Measurements from ENCODE around the gene XPR1. TPM values are rescaled to one million over a fixed set of nuclear protein-coding genes. Genes with fewer than 3 reads are reported as not detected.

The XPR1 gene
- total RNA-seq, 4 donors from 2014 or later, result 7.8 to 119 (median 75.3) TPM

DNA sequence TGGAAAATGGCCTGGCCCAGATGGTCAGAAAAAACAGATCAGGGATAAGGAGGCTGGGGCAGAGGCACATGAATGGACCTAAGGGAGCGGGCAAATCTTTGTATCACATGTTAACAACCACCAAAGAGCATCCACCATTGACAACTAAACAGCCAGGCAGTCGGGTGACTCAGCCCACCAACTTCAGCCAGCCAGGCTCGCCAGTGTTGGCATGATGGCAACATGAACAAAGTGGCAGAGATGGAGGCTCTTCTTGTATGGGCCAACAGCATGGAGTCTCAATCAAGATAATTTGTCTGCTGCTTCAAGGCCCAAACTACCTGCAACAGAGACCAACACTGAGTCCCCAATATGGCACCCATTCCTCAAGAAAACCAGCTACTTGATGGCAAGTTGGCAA lies 264.3 kb downstream of the XPR1 start:
- Histone ChIP-seq H3K27me3 (no peaks in the 10 kb centered on the region), H3K36me3 (no peaks in the 10 kb centered on the region), H3K27ac (no peak overlapping the region), H3K4me1 (no peaks in the 10 kb centered on the region), H3K4me3 (no peak overlapping the region), H3K9me3 (no peaks in the 10 kb centered on the region)
- no peak for DNase-seq
- intact Hi-C loops (cut with DNase I; ENCODE audit: low total_unique reads), result no loop called here
- WGBS, 2 donors (ENCODE audit: low coverage in 1 of 2), result 89 to 100% methylated on average over 1 to 3 of the region's 3 CpGs
- TF ChIP-seq POLR2A (IDR thresholded peaks at IDR 0.05), result no peak
- TF ChIP-seq, protein P1, sequence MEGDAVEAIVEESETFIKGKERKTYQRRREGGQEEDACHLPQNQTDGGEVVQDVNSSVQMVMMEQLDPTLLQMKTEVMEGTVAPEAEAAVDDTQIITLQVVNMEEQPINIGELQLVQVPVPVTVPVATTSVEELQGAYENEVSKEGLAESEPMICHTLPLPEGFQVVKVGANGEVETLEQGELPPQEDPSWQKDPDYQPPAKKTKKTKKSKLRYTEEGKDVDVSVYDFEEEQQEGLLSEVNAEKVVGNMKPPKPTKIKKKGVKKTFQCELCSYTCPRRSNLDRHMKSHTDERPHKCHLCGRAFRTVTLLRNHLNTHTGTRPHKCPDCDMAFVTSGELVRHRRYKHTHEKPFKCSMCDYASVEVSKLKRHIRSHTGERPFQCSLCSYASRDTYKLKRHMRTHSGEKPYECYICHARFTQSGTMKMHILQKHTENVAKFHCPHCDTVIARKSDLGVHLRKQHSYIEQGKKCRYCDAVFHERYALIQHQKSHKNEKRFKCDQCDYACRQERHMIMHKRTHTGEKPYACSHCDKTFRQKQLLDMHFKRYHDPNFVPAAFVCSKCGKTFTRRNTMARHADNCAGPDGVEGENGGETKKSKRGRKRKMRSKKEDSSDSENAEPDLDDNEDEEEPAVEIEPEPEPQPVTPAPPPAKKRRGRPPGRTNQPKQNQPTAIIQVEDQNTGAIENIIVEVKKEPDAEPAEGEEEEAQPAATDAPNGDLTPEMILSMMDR (IDR thresholded peaks at IDR 0.05), result no peak
- TF ChIP-seq POLR2AphosphoS5 (IDR thresholded peaks at IDR 0.05), result no peak
- TF ChIP-seq EP300 (IDR thresholded peaks at IDR 0.05; ENCODE audit: low read depth), result no peak
- in situ Hi-C loops (cut with MboI; ENCODE audit: low pct_ligation_motif_present in 1 of 4, low pct_unique_long_range_greater_than_20kb in 1 of 4, low sequenced_read_pairs in 3 of 4), result loop anchor here in 1 of 4 donors (25.0 kb wide), 1 partner anchor 266 kb away; no protein-coding TSS in a partner anchor

DNA sequence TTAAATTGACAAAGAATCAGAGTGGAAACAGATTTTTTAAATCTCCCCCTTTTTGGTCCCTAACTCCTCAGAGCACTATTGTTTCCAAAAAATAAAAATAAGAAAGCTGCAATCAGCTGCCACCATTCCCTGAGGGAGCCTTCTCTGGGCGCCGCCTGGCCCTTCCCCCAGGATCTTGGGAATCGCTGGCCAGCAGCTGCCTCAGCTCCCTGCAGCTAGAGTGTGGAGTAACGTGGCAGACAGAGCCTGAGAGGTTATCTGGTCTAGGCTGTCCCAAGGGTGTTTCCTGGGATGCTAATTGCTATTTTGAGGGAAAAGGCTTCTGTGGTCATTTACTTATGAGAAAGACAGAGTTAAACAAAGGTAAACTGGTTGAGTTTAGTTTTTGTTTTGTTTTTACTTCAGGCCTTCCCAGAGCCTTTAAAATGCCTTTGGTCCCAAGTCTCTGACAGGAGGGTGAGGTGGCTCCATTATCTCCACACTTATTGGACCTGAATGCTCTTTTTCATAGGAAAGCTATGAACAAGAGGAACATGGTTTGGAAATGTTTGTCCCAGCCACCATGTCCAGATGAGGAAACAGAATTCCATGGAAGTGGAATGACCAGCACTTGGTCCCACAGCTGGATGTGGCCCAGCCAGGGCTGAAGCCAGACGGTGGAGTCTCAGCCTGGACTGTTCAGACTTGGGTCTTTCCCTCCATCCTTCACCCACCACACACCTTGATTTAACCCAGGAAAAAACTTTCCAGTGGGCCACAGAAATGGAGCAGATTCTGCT lies 266.8 kb downstream of the XPR1 start:
- Histone ChIP-seq H3K9me3 (no peaks in the 10 kb centered on the region), H3K4me3 (no peak overlapping the region), H3K36me3 (no peaks in the 10 kb centered on the region), H3K4me1 (no peaks in the 10 kb centered on the region), H3K27ac (no peak overlapping the region), H3K27me3 (no peaks in the 10 kb centered on the region)
- in situ Hi-C loops (cut with MboI; ENCODE audit: low pct_ligation_motif_present in 1 of 4, low pct_unique_long_range_greater_than_20kb in 1 of 4, low sequenced_read_pairs in 3 of 4) (loop anchor here in 1 of 4 donors (25.0 kb wide), 1 partner anchor 264 kb away; no protein-coding TSS in a partner anchor), intact Hi-C loops (cut with DNase I; ENCODE audit: low total_unique reads) (no loop called here)
- no peak for DNase-seq
- no peak for TF ChIP-seq POLR2AphosphoS5 (IDR thresholded peaks at IDR 0.05)
- TF ChIP-seq EP300 (IDR thresholded peaks at IDR 0.05; ENCODE audit: low read depth), result no peak
- TF ChIP-seq, protein P1 (IDR thresholded peaks at IDR 0.05), result no peak
- no peak for TF ChIP-seq POLR2A (IDR thresholded peaks at IDR 0.05)
- WGBS, 2 donors (ENCODE audit: low coverage in 1 of 2), result 65 to 66% methylated on average over 4 to 5 of the region's 5 CpGs

DNA sequence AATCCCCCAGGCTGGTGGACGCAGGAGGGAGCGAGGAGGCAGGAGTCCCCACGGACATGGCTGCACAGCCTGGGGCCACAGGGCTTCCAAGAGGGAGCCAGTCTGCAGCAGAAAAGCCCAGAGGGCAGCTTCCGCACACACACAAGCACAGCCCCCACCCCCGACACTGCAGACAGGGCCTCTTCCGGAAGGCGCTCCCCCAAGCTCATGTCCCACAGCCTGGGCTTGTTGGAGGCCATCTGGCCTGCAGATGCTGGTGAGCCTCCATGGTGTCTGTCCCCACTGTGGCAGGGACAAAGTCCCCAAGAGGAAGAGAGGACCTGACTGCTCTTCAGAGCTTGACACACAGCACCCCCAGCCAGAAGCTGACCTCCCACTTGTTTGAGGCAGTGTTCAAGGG lies 267.4 kb downstream of the XPR1 start:
- H3K4me1 ChIP-seq, result no peaks in the 10 kb centered on the region
- intact Hi-C loops (cut with DNase I; ENCODE audit: low total_unique reads) (no loop called here), in situ Hi-C loops (cut with MboI; ENCODE audit: low pct_ligation_motif_present in 1 of 4, low pct_unique_long_range_greater_than_20kb in 1 of 4, low sequenced_read_pairs in 3 of 4) (loop anchor here in 1 of 4 donors (25.0 kb wide), 1 partner anchor 263 kb away; no protein-coding TSS in a partner anchor)
- no peak for DNase-seq
- TF ChIP-seq, protein P1 (IDR thresholded peaks at IDR 0.05), result no peak
- TF ChIP-seq POLR2A (IDR thresholded peaks at IDR 0.05), result no peak
- no peak for TF ChIP-seq POLR2AphosphoS5 (IDR thresholded peaks at IDR 0.05)
- 93% methylated on average over 7 of the region's 7 CpGs; no CpG with 5 or more reads in 1 of the 2 donors for whole genome bisulfite sequencing, 2 donors (ENCODE audit: low coverage in 1 of 2)
- H3K4me3 ChIP-seq, result no peak overlapping the region
- no peaks in the 10 kb centered on the region for H3K9me3 ChIP-seq
- no peak overlapping the region for H3K27ac ChIP-seq
- no peaks in the 10 kb centered on the region for H3K36me3 ChIP-seq
- H3K27me3 ChIP-seq, result no peaks in the 10 kb centered on the region

DNA sequence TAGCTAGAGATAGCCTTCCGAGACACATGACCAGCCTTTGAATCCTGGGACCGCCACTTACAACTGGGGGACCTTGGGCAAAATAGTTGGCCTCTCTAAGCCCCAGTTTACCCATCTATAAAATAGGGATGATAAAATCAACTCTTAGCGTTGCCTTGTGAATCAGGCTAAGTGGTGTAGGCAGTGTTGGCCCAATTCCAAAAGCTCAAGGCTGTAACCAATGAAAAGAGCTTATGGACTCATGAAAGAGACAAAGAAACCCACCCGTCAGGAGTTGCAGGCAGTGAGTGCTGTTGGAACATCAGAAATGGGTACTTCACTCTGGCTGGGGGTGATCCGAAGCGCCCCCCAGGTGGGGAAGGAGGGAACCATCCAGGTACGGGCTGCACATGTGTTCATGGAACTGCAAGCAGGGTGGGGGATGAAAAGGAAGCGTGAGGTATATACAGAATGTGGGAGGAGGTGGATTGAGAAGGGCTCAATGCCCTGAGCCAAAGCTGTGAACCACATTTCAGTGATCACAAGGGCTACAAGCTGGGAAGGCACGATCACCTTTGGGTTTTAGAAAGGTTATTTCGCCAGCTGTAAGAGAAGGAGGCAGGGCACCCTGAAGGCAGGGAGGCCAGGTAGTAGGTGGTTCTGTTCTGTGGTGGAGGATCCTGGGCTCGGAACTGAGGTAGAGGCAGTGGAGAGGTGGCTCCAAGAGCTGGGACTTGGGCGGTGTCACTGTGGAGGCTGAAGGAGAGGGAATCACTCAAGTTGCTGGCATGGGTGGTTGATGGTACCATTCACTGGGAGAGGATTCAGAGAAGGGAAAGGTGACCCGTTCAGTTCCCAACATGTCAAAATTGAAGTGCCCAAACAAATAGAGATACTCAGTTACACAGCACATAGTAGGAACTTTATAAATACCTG lies 269.5 kb downstream of the XPR1 start:
- Histone ChIP-seq H3K27ac (no peak overlapping the region), H3K4me3 (no peak overlapping the region), H3K27me3 (no peaks in the 10 kb centered on the region), H3K36me3 (no peaks in the 10 kb centered on the region), H3K4me1 (no peaks in the 10 kb centered on the region), H3K9me3 (no peaks in the 10 kb centered on the region)
- DNase-seq, result no peak
- WGBS, 2 donors (ENCODE audit: low coverage in 1 of 2), result 79 to 86% methylated on average over 5 to 13 of the region's 13 CpGs
- in situ Hi-C loops (cut with MboI; ENCODE audit: low pct_ligation_motif_present in 1 of 4, low pct_unique_long_range_greater_than_20kb in 1 of 4, low sequenced_read_pairs in 3 of 4) (no loop called here), intact Hi-C loops (cut with DNase I; ENCODE audit: low total_unique reads) (no loop called here)
- no peak for TF ChIP-seq EP300 (IDR thresholded peaks at IDR 0.05; ENCODE audit: low read depth)
- TF ChIP-seq POLR2A (IDR thresholded peaks at IDR 0.05), result no peak
- TF ChIP-seq, protein P1 (IDR thresholded peaks at IDR 0.05), result no peak
- TF ChIP-seq POLR2AphosphoS5 (IDR thresholded peaks at IDR 0.05), result no peak

Measured in transverse colon (tissue), 4 donors.